M059J (cell line): Measurements from ENCODE around the gene CACNG5. TPM values are rescaled to one million over a fixed set of nuclear protein-coding genes. Genes with fewer than 3 reads are reported as not detected.

ENCODE experiments used
- DNase-seq: peaks from one replicate; pipeline ENCODE4 v3.0.0-alpha.2; 2012; ENCODE audit warnings: low read depth
- total RNA-seq: library from RNA; depleted of rRNA; stranded (reverse); fragments of >200 nt; shearing (Covaris generic); gene quantifications from 2 replicates; pipeline ENCODE4 v1.2.3, GENCODE V29; 2014; rRNA removed

Gene CACNG5, protein sequence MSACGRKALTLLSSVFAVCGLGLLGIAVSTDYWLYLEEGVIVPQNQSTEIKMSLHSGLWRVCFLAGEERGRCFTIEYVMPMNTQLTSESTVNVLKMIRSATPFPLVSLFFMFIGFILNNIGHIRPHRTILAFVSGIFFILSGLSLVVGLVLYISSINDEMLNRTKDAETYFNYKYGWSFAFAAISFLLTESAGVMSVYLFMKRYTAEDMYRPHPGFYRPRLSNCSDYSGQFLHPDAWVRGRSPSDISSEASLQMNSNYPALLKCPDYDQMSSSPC
- total RNA-seq, result not detected in 2 replicates

DNA sequence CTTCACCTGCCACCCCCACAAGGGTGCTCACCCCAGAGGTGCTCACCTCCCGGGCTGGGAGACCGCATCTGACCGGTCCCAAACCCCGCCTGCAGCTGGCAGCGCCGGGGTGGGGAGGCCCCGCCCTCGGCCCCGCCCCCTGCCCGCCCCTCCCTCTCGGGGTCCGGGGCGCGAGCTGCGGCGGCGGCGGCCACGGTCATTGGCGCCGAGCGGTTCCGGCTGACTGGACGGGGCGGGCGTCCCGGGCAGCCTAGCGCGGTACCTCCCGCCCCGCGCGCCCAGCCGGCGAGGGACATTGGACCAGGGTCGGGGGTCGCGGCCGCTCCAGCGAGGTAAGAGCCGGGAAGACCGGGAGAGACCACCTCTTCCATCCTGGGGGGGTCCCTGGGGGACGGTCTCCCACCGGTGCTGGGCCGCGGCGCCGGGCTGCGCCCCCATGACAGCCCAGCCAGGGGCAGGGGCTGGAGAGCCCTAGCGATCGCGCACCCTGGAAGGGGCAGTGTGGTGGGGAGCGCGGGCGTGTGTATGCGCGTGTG is at the start of gene CACNG5:
CACNG5 (plus strand) TSS at position 199 of the 536 bp plus-strand sequence. CDS start 42,216 bp downstream, outside the sequence.
- DNase-seq, result no peak

DNA sequence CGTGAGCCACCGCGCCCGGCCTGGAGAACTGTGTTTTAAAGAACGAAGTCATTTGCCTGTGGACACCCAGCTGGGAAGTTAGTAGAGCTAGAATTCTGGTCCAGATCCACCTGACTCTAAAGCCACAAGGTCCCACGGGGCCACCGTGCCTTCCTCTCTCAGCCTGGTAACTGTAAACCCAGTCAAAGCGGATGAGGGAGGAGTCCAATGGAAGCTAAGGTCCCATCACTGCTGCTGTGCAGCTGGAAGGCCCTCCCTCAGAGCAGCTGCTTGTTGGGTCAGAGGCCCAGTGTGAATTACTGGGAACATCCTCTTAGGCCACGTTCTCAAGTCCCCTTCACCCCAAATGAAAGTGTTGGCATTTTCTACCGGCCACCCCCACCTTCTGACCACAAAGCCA is 48.8 kb upstream of the CACNG5 start:
- no peak for DNase-seq

GRCh38 chr17:66787914-66788313 is 47.0 kb upstream of the CACNG5 start:
- DNase-seq, result no peak

- DNase-seq, result no peak
These were observed 45.8 kb upstream of the CACNG5 start for GRCh38 chr17:66789093-66789492.

DNA sequence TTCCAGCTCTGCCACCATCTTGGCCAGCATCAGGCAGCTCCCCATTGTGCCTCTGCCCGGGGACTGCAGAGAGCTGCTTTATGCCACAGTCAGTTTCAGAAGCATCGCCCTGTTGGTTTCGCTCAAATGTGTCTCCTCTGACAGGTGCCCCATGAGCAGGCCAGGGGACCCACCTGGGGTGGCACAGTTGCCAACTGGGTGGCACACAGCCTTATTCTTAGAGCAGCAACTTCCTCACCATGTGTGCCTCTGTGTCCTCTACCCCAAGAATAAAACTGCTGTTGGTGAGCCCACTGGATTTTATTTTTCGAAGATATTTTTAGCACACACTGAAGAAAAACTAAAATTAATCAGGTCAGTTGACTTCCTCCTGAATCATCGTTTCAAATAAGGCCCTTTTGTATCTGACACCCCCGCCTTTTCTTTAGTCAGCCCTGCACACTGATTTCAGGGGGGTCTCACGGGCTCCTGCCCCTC is 44.9 kb upstream of the CACNG5 start:
- no peak for DNase-seq

DNA sequence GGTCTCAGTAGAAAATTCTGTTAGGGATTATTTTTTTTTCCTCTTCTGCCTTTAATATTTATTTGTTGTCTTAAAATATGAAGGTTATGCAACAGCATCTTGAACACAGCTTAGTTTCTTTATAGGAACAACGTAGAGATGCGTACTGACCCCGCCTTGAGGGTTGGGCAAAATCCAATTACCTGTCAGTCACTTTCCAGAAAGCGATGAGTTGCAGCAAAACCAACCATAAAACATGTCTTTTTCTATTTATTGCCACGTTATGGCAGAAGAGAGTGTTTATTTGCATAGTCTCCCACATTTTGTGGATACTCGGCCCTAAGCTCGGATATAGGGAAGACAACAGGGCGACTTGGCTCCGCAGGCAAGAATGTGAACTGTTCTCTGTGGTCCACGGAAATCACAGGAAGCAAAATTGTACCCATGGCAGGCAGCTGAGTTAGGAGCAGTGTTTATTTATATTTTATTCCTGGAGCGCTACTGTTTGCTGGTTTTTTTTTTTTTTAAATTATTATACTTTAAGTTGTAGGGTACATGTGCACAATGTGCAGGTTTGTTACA is 44.3 kb upstream of the CACNG5 start:
- no peak for DNase-seq

GRCh38 chr17:66791347-66791746 is 43.6 kb upstream of the CACNG5 start:
- DNase-seq, result no peak

- no peak for DNase-seq
These were observed 41.1 kb upstream of the CACNG5 start for GRCh38 chr17:66793814-66794213.

- no peak for DNase-seq
These were observed 39.4 kb upstream of the CACNG5 start for GRCh38 chr17:66795486-66795885.

- no peak for DNase-seq
These were observed 34.9 kb upstream of the CACNG5 start for GRCh38 chr17:66799849-66800537.

- no peak for DNase-seq
These were observed 31.4 kb upstream of the CACNG5 start for GRCh38 chr17:66803474-66803951.

- DNase-seq, result no peak
These were observed 29.4 kb upstream of the CACNG5 start for GRCh38 chr17:66805567-66805966.

DNA sequence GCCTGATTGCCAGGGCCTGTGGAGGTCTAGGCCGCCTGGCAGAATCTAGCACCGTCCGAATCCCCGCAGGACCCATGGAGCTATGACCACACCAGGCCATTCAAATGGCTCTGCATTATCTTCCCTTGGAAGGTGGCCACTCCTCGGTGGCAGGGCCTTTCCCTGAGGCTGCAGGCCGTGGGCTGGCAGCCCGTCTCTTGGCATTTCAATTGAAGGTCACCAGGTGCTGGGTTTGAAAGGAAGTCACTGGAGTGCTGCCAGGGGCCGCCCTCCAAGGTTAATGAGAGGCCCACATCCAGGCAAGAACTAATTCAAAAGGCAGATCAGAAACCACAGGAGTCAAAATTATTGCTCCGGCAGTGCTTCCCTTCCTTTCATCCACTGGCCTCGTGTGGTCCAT is 27.7 kb upstream of the CACNG5 start:
- no peak for DNase-seq

- DNase-seq, result no peak
These were observed 25.5 kb upstream of the CACNG5 start for GRCh38 chr17:66809408-66809807.

- DNase-seq, result no peak
These were observed 23.8 kb upstream of the CACNG5 start for GRCh38 chr17:66810951-66811682.

DNA sequence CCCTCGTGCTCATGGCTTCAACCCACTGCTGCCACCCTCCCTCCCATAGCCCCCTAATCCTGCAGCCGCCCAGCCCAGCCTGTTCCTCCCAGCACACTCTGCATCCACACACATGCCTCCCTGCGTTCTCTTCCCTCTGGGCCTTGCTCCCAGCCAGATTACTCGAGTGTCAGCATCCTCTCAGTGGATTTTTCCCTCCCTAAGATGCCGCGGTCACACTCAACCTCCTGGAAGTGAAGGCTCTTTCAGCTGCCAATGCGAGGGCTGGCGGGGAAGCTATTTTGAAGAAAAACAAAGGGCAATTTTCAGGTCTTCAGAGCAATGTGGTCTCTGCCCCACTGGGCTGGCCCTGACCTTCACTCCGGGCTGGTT is 23.2 kb upstream of the CACNG5 start:
- no peak for DNase-seq

DNA sequence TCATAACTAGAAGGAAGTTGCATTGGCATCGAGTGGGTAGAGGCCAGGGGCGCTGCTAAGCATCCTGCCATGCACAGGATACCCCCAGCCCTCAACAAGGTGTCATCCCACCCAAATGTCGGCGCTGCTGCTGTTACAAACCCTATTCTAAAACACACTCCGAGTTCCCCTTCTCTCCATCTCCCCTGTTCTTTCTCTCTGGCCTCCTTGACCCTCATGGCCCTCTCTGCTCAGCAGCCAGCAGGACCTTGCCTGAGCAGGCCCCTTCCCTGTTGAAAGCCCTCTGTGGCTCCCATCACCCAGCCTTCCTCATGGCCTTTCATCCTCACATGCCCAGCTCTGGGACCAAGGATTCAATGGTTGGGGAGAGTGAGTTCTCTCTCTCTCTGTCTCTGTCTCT is 22.3 kb upstream of the CACNG5 start:
- no peak for DNase-seq

DNA sequence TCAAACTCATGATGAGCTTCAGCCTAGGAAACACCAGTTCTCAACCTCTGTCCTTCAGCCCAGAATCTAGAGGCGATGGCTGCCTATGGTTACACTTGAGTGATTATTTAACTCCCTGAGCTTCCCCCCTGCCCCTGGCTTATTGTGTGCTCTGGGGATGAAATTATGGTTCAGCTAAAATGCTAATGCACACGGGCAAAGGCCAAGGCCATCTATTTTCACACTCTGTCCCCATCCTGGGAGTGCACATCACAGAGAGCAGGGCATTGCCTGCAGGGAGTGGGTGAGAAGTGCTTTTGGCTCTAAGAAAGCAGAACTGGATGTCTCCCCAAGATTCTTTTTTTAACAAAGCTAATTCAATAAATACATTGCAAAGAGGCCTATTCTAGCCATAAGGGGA is 21.6 kb upstream of the CACNG5 start:
- no peak for DNase-seq

DNA sequence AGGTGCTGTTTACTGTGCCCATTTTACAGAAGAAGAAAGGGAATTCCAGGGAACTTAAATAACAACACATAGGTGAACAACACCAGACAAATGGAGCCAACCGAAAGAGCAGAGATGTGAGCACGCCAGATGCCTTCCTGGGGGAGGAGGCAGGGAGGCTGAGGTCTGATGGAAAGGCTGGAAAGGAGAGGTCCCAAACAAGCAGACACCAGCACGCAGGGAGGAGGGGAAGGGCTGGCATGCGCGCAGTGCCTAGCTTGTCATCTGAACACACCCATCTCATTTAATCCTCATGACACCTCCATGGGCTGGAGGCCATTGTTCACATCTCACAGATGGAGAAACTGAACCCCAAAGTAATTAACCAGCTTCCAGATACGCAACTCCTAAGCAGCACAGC is 20.9 kb upstream of the CACNG5 start:
- no peak for DNase-seq

DNA sequence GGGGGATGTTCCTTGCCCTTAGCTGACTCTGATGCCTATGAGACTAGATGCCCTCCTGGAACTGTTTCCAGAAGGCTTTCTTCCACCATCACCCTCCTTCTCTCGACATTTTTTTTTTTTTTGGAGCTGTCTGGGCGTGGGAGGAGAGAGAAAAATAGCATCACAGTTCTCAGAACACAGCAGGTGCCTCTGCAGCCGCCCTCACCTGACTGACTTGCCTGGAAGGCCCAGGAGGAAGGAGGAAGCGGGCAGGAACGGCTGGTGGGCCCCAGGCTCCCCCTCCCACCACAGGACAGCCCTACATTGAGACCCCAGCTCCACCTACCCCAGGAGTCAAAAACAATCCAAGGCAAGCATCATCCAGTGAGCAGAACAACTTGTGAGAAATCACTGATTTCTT is 20.3 kb upstream of the CACNG5 start:
- DNase-seq, result no peak

GRCh38 chr17:66817750-66818149 is 17.2 kb upstream of the CACNG5 start:
- DNase-seq, result no peak

GRCh38 chr17:66819466-66819865 is 15.5 kb upstream of the CACNG5 start:
- no peak for DNase-seq
